ENCODE data around the gene MEIS2.
A peak's percentile ranks its signal among the peaks of the same experiment; 100 is the strongest.

Gene MEIS2

GRCh38 chr15:36887214-36887961, 213.0 kb downstream of the MEIS2 start:
- peak overlapping the region; percentile 40 for H3K4me3 ChIP-seq (ENCODE audit: control insufficient read depth, low read depth, low read length)
- no peak for TF ChIP-seq CTCF (conservative IDR thresholded peaks at IDR 0.05; ENCODE audit: control insufficient read depth, insufficient read depth, low read depth, low read length)
- no peak for DNase-seq (ENCODE audit: low read depth)

GRCh38 chr15:36886701-36887100, 213.6 kb downstream of the MEIS2 start:
- H3K4me3 ChIP-seq (ENCODE audit: control insufficient read depth, low read depth, low read length): no peak overlapping the region
- TF ChIP-seq CTCF (conservative IDR thresholded peaks at IDR 0.05; ENCODE audit: control insufficient read depth, insufficient read depth, low read depth, low read length): no peak
- no peak for DNase-seq (ENCODE audit: low read depth)

- no peak for DNase-seq (ENCODE audit: low read depth)
- TF ChIP-seq CTCF (conservative IDR thresholded peaks at IDR 0.05; ENCODE audit: control insufficient read depth, insufficient read depth, low read depth, low read length): no peak
- no peak overlapping the region for H3K4me3 ChIP-seq (ENCODE audit: control insufficient read depth, low read depth, low read length)
Observed at GRCh38 chr15:36886191-36886590, 214.2 kb downstream of the MEIS2 start.

GRCh38 chr15:36885771-36886170, 214.6 kb downstream of the MEIS2 start:
- DNase-seq (ENCODE audit: low read depth): no peak
- no peak overlapping the region for H3K4me3 ChIP-seq (ENCODE audit: control insufficient read depth, low read depth, low read length)
- no peak for TF ChIP-seq CTCF (conservative IDR thresholded peaks at IDR 0.05; ENCODE audit: control insufficient read depth, insufficient read depth, low read depth, low read length)

- TF ChIP-seq CTCF (conservative IDR thresholded peaks at IDR 0.05; ENCODE audit: control insufficient read depth, insufficient read depth, low read depth, low read length): no peak
- H3K4me3 ChIP-seq (ENCODE audit: control insufficient read depth, low read depth, low read length): no peak overlapping the region
- DNase-seq (ENCODE audit: low read depth): no peak
Observed at GRCh38 chr15:36884936-36885635, 215.3 kb downstream of the MEIS2 start.

GRCh38 chr15:36884518-36884875, 215.9 kb downstream of the MEIS2 start:
- DNase-seq (ENCODE audit: low read depth): no peak
- TF ChIP-seq CTCF (conservative IDR thresholded peaks at IDR 0.05; ENCODE audit: control insufficient read depth, insufficient read depth, low read depth, low read length): no peak
- no peak overlapping the region for H3K4me3 ChIP-seq (ENCODE audit: control insufficient read depth, low read depth, low read length)
